ENCODE results near the gene C19orf18. TPM values are rescaled to one million over a fixed set of nuclear protein-coding genes. Genes with fewer than 3 reads are reported as not detected.

The C19orf18 gene
- total RNA-seq, 4 donors from 2014 or later, result 0.62 to 1.0 (median 0.83) TPM; not detected in 1

DNA sequence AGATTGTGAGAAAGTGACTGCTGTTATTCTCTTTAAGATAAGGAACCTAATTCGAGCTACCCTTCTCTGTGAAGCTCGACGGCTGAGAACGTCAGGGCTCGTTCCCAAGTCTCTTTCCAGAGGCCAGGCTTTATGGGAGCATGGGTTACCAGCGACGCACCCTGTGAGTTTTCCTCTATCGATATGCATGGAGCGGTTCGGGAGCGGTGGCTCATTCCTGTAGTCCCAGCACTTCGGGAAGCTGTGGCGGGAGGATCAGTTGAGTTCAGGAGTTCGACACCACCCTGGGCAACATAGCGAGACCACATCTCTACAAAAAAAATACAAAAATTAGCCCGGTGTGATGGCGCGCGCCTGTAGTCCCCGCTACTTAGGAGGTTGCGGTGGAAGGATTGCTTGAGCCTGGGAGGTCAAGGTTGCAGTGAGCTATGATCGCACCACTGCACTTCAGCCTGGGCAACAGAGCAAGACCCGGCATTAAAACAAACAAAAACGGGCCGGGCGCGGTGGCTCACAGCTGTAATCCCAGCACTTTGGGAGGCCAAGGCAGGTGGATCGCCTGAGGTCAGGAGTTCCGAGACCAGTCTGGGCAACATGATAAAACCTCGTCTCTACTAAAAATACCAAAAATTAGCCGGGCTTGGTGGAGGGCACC is 29.0 kb upstream of the C19orf18 start:
- TF ChIP-seq EP300 (IDR thresholded peaks at IDR 0.05), result no peak
- TF ChIP-seq POLR2A (IDR thresholded peaks at IDR 0.05), result no peak
- TF ChIP-seq CTCF (IDR thresholded peaks at IDR 0.05), result no peak
- Histone ChIP-seq H3K27me3 (no peaks in the 10 kb centered on the region), H3K27ac (peak overlapping the region; percentile 92), H3K9me3 (peaks cover 11% of the 10 kb centered on the region), H3K4me1 (peaks cover 26% of the 10 kb centered on the region), H3K4me3 (peak overlapping the region; percentile 95), H3K36me3 (peaks cover 54% of the 10 kb centered on the region)
- WGBS, result 26% methylated on average over 25 of the region's 31 CpGs
- DNase-seq (ENCODE audit: low spot score in 2 of 2), result no peak

DNA sequence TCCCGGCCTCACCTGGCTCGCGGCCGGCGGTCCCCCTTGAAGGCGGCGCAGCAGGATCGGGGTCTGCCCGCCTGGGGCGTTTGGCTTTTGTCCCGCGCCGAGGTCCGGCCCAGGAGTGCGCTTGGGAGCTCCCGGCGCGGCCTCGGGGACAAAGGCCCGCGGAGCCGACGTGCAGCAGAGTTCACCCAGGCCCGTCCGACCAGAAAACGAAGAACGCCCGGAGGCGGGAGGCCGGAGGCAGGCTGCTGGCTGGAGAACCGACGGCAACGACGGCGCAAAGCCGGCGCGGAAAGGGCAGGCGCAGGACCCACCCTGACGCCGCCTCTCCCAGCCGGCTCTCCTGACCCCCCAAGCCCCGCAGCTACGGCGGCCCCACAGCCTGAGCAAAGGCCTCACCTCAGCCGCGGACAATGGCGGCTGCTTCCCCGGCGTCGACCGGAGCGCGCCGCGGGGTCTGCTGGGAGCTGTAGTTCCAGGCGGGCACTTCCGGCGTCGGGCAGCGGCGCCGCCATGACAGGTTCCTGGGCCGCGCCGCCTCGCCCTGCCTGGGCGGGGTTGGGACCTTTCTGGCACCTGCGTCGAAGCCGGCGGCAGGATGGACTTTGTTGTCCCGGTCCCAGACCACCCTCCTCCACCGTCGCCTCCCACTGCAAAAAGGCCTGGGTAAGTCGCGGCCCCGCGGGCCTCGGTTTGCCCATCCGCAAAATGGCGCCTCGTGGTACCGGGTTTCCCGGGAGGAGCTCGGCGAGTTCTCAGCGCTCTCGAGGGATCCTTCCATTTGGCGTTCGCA is 28.2 kb upstream of the C19orf18 start, which contains the start of gene ZNF606:
Gene ZNF606, minus strand, starts transcription at position 437 of the 790 bp plus-strand sequence. CDS start 1,501 bp downstream, outside the sequence.
- Histone ChIP-seq H3K27ac (peak within 1 kb of the TSS; percentile 92), H3K9me3 (peaks cover 11% of the 10 kb centered on the region), H3K4me1 (peaks cover 26% of the 10 kb centered on the region), H3K36me3 (peaks cover 60% of the 10 kb centered on the region), H3K4me3 (peak within 1 kb of the TSS; percentile 95), H3K27me3 (no peaks in the 10 kb centered on the region)
- WGBS, result under 1% methylated on average over 77 of the region's 91 CpGs
- TF ChIP-seq EP300 (IDR thresholded peaks at IDR 0.05) (no peak), POLR2AphosphoS5 (IDR thresholded peaks at IDR 0.05) (peak in 2 of 3 donors; percentile 80 to 82), POLR2A (IDR thresholded peaks at IDR 0.05) (peak in 1 of 2 donors; percentile 73)
- DNase-seq (ENCODE audit: low spot score in 2 of 2), result peak; percentile 88 to 89

GRCh38 chr19:58001895-58002369 is 27.6 kb upstream of the C19orf18 start:
- Histone ChIP-seq H3K27ac (peak overlapping the region; percentile 92), H3K27me3 (no peaks in the 10 kb centered on the region), H3K36me3 (peaks cover 60% of the 10 kb centered on the region), H3K4me3 (peak overlapping the region; percentile 95), H3K9me3 (peaks cover 11% of the 10 kb centered on the region), H3K4me1 (peaks cover 26% of the 10 kb centered on the region)
- WGBS, result 0% methylated on average over 12 of the region's 23 CpGs
- TF ChIP-seq POLR2A (IDR thresholded peaks at IDR 0.05) (no peak), EP300 (IDR thresholded peaks at IDR 0.05) (no peak), CTCF (IDR thresholded peaks at IDR 0.05) (no peak), POLR2AphosphoS5 (IDR thresholded peaks at IDR 0.05) (no peak)
- no peak for DNase-seq (ENCODE audit: low spot score in 2 of 2)

- H3K4me3 ChIP-seq, result no peak overlapping the region
- no peak overlapping the region for H3K27ac ChIP-seq
- H3K36me3 ChIP-seq, result peaks cover 58% of the 10 kb centered on the region
- 96% methylated on average over 4 of the region's 4 CpGs for WGBS
- peaks cover 11% of the 10 kb centered on the region for H3K9me3 ChIP-seq
- peaks cover 26% of the 10 kb centered on the region for H3K4me1 ChIP-seq
- DNase-seq (ENCODE audit: low spot score in 2 of 2), result no peak
- no peaks in the 10 kb centered on the region for H3K27me3 ChIP-seq
- TF ChIP-seq POLR2AphosphoS5 (IDR thresholded peaks at IDR 0.05) (no peak), CTCF (IDR thresholded peaks at IDR 0.05) (no peak), POLR2A (IDR thresholded peaks at IDR 0.05) (no peak), EP300 (IDR thresholded peaks at IDR 0.05) (no peak)
Observed at GRCh38 chr19:58000677-58001076, 26.3 kb upstream of the C19orf18 start.

- Histone ChIP-seq H3K36me3 (peaks cover 73% of the 10 kb centered on the region), H3K4me3 (no peak overlapping the region), H3K27ac (no peak overlapping the region), H3K27me3 (no peaks in the 10 kb centered on the region), H3K4me1 (no peaks in the 10 kb centered on the region), H3K9me3 (peaks cover 32% of the 10 kb centered on the region)
- DNase-seq (ENCODE audit: low spot score in 2 of 2), result no peak
- TF ChIP-seq POLR2AphosphoS5 (IDR thresholded peaks at IDR 0.05) (no peak), CTCF (IDR thresholded peaks at IDR 0.05) (no peak), POLR2A (IDR thresholded peaks at IDR 0.05) (no peak), EP300 (IDR thresholded peaks at IDR 0.05) (no peak)
- WGBS, result 94% methylated on average over 1 of the region's 1 CpG
Observed at GRCh38 chr19:57992841-57993240, 18.5 kb upstream of the C19orf18 start.
